Chondrocyte (in vitro differentiated cells): ENCODE data around the gene ZBTB7A. TPM values are rescaled to one million over a fixed set of nuclear protein-coding genes. Genes with fewer than 3 reads are reported as not detected.
"Not testable (repeated sequence)": the region's sequence is repeated elsewhere in the genome, so short reads cannot be mapped to it uniquely, and the experiment has no call there.

Source experiments
- DNase-seq: peaks from one replicate; pipeline ENCODE4 v3.0.0; 2021; ENCODE audit warnings: mixed read lengths, low spot score
- H3K27ac Mint-ChIP-seq: one replicate; pipeline ENCODE4 v1.8.0; 2021; ENCODE audit warnings: mild to moderate bottlenecking, moderate library complexity, mixed read lengths; ENCODE audit not compliant: unreplicated experiment
- H3K27me3 Mint-ChIP-seq: 2 replicates; pipeline ENCODE4 v1.8.0; 2021; ENCODE audit warnings: low read depth, mixed read lengths
- H3K36me3 Mint-ChIP-seq: 2 replicates; pipeline ENCODE4 v1.8.0; 2021; ENCODE audit warnings: low read depth, mixed read lengths
- H3K4me1 Mint-ChIP-seq: 2 replicates; pipeline ENCODE4 v1.8.0; 2021; ENCODE audit warnings: low read depth, mild to moderate bottlenecking, mixed read lengths
- H3K4me3 Mint-ChIP-seq: one replicate; pipeline ENCODE4 v1.8.0; 2021; ENCODE audit warnings: mild to moderate bottlenecking, moderate library complexity, mixed read lengths; ENCODE audit not compliant: unreplicated experiment
- H3K9me3 Mint-ChIP-seq: 2 replicates; pipeline ENCODE4 v1.8.0; 2021; ENCODE audit warnings: low read depth, mixed read lengths
- CTCF ChIP-seq: fragments of 200-600 bp; sonication (generic); IDR thresholded peaks from 2 replicates; pipeline ENCODE4 v1.5.0; 2021; ENCODE audit warnings: antibody characterized with exemption, mild to moderate bottlenecking, moderate library complexity
- total RNA-seq: library from RNA; stranded (reverse); gene quantifications from 3 replicates; pipeline ENCODE4 v1.2.1, GENCODE V29; 2021

The ZBTB7A gene
- total RNA-seq, 1 donor from 2014 or later, result 29.5 TPM

GRCh38 chr19:4010808-4011110, 55.9 kb downstream of the ZBTB7A start:
- TF ChIP-seq CTCF, result no peak
- no peaks in the 10 kb centered on the region for H3K27me3 Mint-ChIP-seq
- H3K9me3 Mint-ChIP-seq, result no peaks in the 10 kb centered on the region
- no peak for DNase-seq
- peaks cover 28% of the 10 kb centered on the region for H3K4me1 Mint-ChIP-seq
- H3K4me3 Mint-ChIP-seq, result no peak overlapping the region
- no peak overlapping the region for H3K27ac Mint-ChIP-seq
- H3K36me3 Mint-ChIP-seq, result peaks cover 6% of the 10 kb centered on the region

- no peak for TF ChIP-seq CTCF
- H3K27ac Mint-ChIP-seq, result no peak overlapping the region
- no peaks in the 10 kb centered on the region for H3K27me3 Mint-ChIP-seq
- H3K4me1 Mint-ChIP-seq, result peaks cover 28% of the 10 kb centered on the region
- peak; percentile 80 for DNase-seq
- H3K4me3 Mint-ChIP-seq, result peak overlapping the region; percentile 25
- H3K36me3 Mint-ChIP-seq, result peaks cover 6% of the 10 kb centered on the region
- no peaks in the 10 kb centered on the region for H3K9me3 Mint-ChIP-seq
Observed at GRCh38 chr19:4009990-4010807, 56.5 kb downstream of the ZBTB7A start.

GRCh38 chr19:4007836-4008539, 58.7 kb downstream of the ZBTB7A start:
- Mint-ChIP-seq H3K4me1 (peaks cover 28% of the 10 kb centered on the region), H3K27ac (peak overlapping the region; percentile 22), H3K9me3 (no peaks in the 10 kb centered on the region), H3K36me3 (peaks cover 3% of the 10 kb centered on the region), H3K27me3 (no peaks in the 10 kb centered on the region), H3K4me3 (peak overlapping the region; percentile 80)
- DNase-seq, result no peak
- TF ChIP-seq CTCF, result no peak

GRCh38 chr19:4007021-4007835, 59.5 kb downstream of the ZBTB7A start, which contains the start of gene PIAS4:
PIAS4 (plus strand) TSS chr19:4007736; CDS start chr19:4007761, 25 bp downstream.
- no peaks in the 10 kb centered on the region for H3K27me3 Mint-ChIP-seq
- H3K27ac Mint-ChIP-seq, result peak within 1 kb of the TSS; percentile 59
- H3K4me1 Mint-ChIP-seq, result peaks cover 28% of the 10 kb centered on the region
- H3K36me3 Mint-ChIP-seq, result no peaks in the 10 kb centered on the region
- TF ChIP-seq CTCF, result peak; percentile 34
- H3K9me3 Mint-ChIP-seq, result no peaks in the 10 kb centered on the region
- peak within 1 kb of the TSS; percentile 80 for H3K4me3 Mint-ChIP-seq
- DNase-seq, result peak; percentile 97

GRCh38 chr19:4005436-4005835, 61.3 kb downstream of the ZBTB7A start:
- H3K36me3 Mint-ChIP-seq, H3K27ac Mint-ChIP-seq, H3K9me3 Mint-ChIP-seq, H3K4me3 Mint-ChIP-seq, DNase-seq, H3K27me3 Mint-ChIP-seq: not testable (repeated sequence)
- peaks cover 28% of the 10 kb centered on the region for H3K4me1 Mint-ChIP-seq

GRCh38 chr19:4000798-4001197, 65.9 kb downstream of the ZBTB7A start:
- H3K27ac Mint-ChIP-seq, H3K4me3 Mint-ChIP-seq, DNase-seq, H3K9me3 Mint-ChIP-seq, H3K4me1 Mint-ChIP-seq, H3K36me3 Mint-ChIP-seq, H3K27me3 Mint-ChIP-seq: not testable (repeated sequence)

- H3K9me3 Mint-ChIP-seq, H3K27ac Mint-ChIP-seq, H3K36me3 Mint-ChIP-seq, H3K4me3 Mint-ChIP-seq, H3K4me1 Mint-ChIP-seq, DNase-seq, H3K27me3 Mint-ChIP-seq: not testable (repeated sequence)
Observed at GRCh38 chr19:3998667-3999412, 67.9 kb downstream of the ZBTB7A start.
